ENCODE measurements around the gene INPP5D. TPM values are rescaled to one million over a fixed set of nuclear protein-coding genes. Genes with fewer than 3 reads are reported as not detected.
"Not testable (repeated sequence)": the region's sequence is repeated elsewhere in the genome, so short reads cannot be mapped to it uniquely, and the experiment has no call there.

INPP5D gene
- total RNA-seq, 1 donor = under 0.01 TPM

- no peaks in the 10 kb centered on the region for H3K4me1 ChIP-seq (ENCODE audit: insufficient read depth, low read length)
- no peak overlapping the region for H2AFZ ChIP-seq (ENCODE audit: low read length)
- no peak overlapping the region for H3K4me2 ChIP-seq (ENCODE audit: insufficient read depth, low read length)
- no peaks in the 10 kb centered on the region for H3K36me3 ChIP-seq (ENCODE audit: insufficient read depth, low read length)
- H3K4me3 ChIP-seq (ENCODE audit: insufficient read depth, low read length) = no peak overlapping the region
- H3K27ac ChIP-seq (ENCODE audit: low read depth, low read length) = no peak overlapping the region
- H3K9me3 ChIP-seq (ENCODE audit: low read depth, low read length) = no peaks in the 10 kb centered on the region
- TF ChIP-seq CTCF (IDR thresholded peaks at IDR 0.05; ENCODE audit: extremely low read depth, low read depth, low read length) = no peak
- H3K27me3 ChIP-seq (ENCODE audit: insufficient read depth, low read length) = peaks cover 6% of the 10 kb centered on the region
- H3K79me2 ChIP-seq (ENCODE audit: insufficient read depth, low read length) = no peaks in the 10 kb centered on the region
- DNase-seq (ENCODE audit: insufficient read length, low spot score, missing footprints) = no peak
- H4K20me1 ChIP-seq (ENCODE audit: insufficient read depth, low read length) = no peaks in the 10 kb centered on the region
These were observed 126.7 kb downstream of the INPP5D start for GRCh38 chr2:233186851-233187250.

- no peak for DNase-seq (ENCODE audit: insufficient read length, low spot score, missing footprints)
- H4K20me1 ChIP-seq (ENCODE audit: insufficient read depth, low read length) = no peaks in the 10 kb centered on the region
These were observed 128.9 kb downstream of the INPP5D start for GRCh38 chr2:233189025-233189424.

DNA sequence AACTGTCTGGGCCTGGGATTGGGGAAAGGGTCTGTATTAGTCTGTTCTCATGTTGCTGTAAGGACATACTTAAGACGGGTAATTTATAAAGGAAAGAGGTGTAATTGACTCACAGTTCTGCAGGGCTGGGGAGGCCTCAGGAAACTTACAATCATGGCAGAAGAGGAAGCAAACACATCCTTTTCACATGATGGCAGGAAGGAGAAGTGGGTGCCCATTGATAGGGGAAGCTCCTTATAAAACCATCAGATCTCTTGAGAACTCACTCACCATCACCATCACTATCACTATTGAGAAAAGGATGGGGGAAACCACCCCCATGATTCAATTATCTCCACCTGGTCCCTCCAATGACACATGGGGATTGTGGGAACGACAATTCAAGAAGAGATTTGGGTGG is 130.9 kb downstream of the INPP5D start:
- H3K4me1 ChIP-seq (ENCODE audit: insufficient read depth, low read length); H2AFZ ChIP-seq (ENCODE audit: low read length); H3K4me2 ChIP-seq (ENCODE audit: insufficient read depth, low read length); H3K9me3 ChIP-seq (ENCODE audit: low read depth, low read length); H3K4me3 ChIP-seq (ENCODE audit: insufficient read depth, low read length); H3K79me2 ChIP-seq (ENCODE audit: insufficient read depth, low read length); H4K20me1 ChIP-seq (ENCODE audit: insufficient read depth, low read length); H3K36me3 ChIP-seq (ENCODE audit: insufficient read depth, low read length); DNase-seq (ENCODE audit: insufficient read length, low spot score, missing footprints); H3K27me3 ChIP-seq (ENCODE audit: insufficient read depth, low read length); H3K27ac ChIP-seq (ENCODE audit: low read depth, low read length): not testable (repeated sequence)

More at GRCh38 chr2:233189025-233189424, 128.9 kb downstream of the INPP5D start:
- Histone ChIP-seq H3K27ac (ENCODE audit: low read depth, low read length) (no peak overlapping the region), H3K36me3 (ENCODE audit: insufficient read depth, low read length) (no peaks in the 10 kb centered on the region), H3K9me3 (ENCODE audit: low read depth, low read length) (no peaks in the 10 kb centered on the region), H3K27me3 (ENCODE audit: insufficient read depth, low read length) (peaks cover 1% of the 10 kb centered on the region), H3K79me2 (ENCODE audit: insufficient read depth, low read length) (no peaks in the 10 kb centered on the region), H2AFZ (ENCODE audit: low read length) (no peak overlapping the region), H3K4me1 (ENCODE audit: insufficient read depth, low read length) (no peaks in the 10 kb centered on the region), H3K4me3 (ENCODE audit: insufficient read depth, low read length) (no peak overlapping the region), H3K4me2 (ENCODE audit: insufficient read depth, low read length) (no peak overlapping the region)
- TF ChIP-seq CTCF (IDR thresholded peaks at IDR 0.05; ENCODE audit: extremely low read depth, low read depth, low read length) = no peak

DNA sequence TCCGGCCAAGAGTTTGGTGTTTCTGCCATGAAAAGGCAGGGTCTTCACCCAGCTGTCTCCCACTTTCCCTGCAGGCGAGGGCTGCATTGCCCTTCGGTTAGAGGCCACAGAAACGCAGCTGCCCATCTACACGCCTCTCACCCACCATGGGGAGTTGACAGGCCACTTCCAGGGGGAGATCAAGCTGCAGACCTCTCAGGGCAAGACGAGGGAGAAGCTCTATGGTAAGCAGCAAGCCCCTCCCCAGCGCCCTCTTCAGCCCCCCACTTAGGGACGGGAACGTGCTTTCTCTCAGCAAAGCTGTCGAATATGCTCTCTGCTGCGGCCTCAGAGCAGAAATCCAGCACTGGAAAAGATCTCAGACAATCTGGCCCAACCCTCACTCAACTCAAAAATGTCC is 133.6 kb downstream of the INPP5D start:
- H2AFZ ChIP-seq (ENCODE audit: low read length) = no peak overlapping the region

More for the DNA sequence above, 133.6 kb downstream of the INPP5D start:
- no peak for DNase-seq (ENCODE audit: insufficient read length, low spot score, missing footprints)
- Histone ChIP-seq H4K20me1 (ENCODE audit: insufficient read depth, low read length) (no peaks in the 10 kb centered on the region), H3K27me3 (ENCODE audit: insufficient read depth, low read length) (peaks cover 5% of the 10 kb centered on the region), H3K36me3 (ENCODE audit: insufficient read depth, low read length) (no peaks in the 10 kb centered on the region), H3K4me1 (ENCODE audit: insufficient read depth, low read length) (no peaks in the 10 kb centered on the region), H3K79me2 (ENCODE audit: insufficient read depth, low read length) (no peaks in the 10 kb centered on the region), H3K4me3 (ENCODE audit: insufficient read depth, low read length) (no peak overlapping the region), H3K27ac (ENCODE audit: low read depth, low read length) (no peak overlapping the region), H3K9me3 (ENCODE audit: low read depth, low read length) (no peaks in the 10 kb centered on the region), H3K4me2 (ENCODE audit: insufficient read depth, low read length) (no peak overlapping the region)
- TF ChIP-seq CTCF (IDR thresholded peaks at IDR 0.05; ENCODE audit: extremely low read depth, low read depth, low read length) = no peak
